ENCODE measurements around the gene CTBP1. TPM values are rescaled to one million over a fixed set of nuclear protein-coding genes. Genes with fewer than 3 reads are reported as not detected.

Gene CTBP1
- total RNA-seq, 1 donor from 2014 or later: 165 TPM

GRCh38 chr4:1199556-1200331 lies 49.2 kb downstream of the CTBP1 start:
- Mint-ChIP-seq H3K4me3 (no peak overlapping the region), H3K4me1 (ENCODE audit: unreplicated experiment) (peaks cover 14% of the 10 kb centered on the region), H3K27me3 (peaks cover 4% of the 10 kb centered on the region), H3K9me3 (no peaks in the 10 kb centered on the region), H3K27ac (no peak overlapping the region), H3K36me3 (no peaks in the 10 kb centered on the region)
- no peak for TF ChIP-seq CTCF (conservative IDR thresholded peaks at IDR 0.05)
- no peak for DNase-seq (ENCODE audit: extremely low spot score, unreplicated experiment)

- H3K4me3 Mint-ChIP-seq: no peak overlapping the region
- H3K9me3 Mint-ChIP-seq: no peaks in the 10 kb centered on the region
- H3K27me3 Mint-ChIP-seq: peaks cover 4% of the 10 kb centered on the region
- no peaks in the 10 kb centered on the region for H3K36me3 Mint-ChIP-seq
- peaks cover 6% of the 10 kb centered on the region for H3K4me1 Mint-ChIP-seq (ENCODE audit: unreplicated experiment)
- DNase-seq (ENCODE audit: extremely low spot score, unreplicated experiment): no peak
- no peak overlapping the region for H3K27ac Mint-ChIP-seq
- TF ChIP-seq CTCF (conservative IDR thresholded peaks at IDR 0.05): no peak
These were observed 50.7 kb downstream of the CTBP1 start for GRCh38 chr4:1198098-1198844.

GRCh38 chr4:1196421-1197183 lies 52.3 kb downstream of the CTBP1 start:
- H3K27me3 Mint-ChIP-seq: peaks cover 4% of the 10 kb centered on the region
- no peak for TF ChIP-seq CTCF (conservative IDR thresholded peaks at IDR 0.05)
- H3K36me3 Mint-ChIP-seq: no peaks in the 10 kb centered on the region
- no peaks in the 10 kb centered on the region for H3K9me3 Mint-ChIP-seq
- H3K4me1 Mint-ChIP-seq (ENCODE audit: unreplicated experiment): no peaks in the 10 kb centered on the region
- H3K27ac Mint-ChIP-seq: no peak overlapping the region
- no peak overlapping the region for H3K4me3 Mint-ChIP-seq
- no peak for DNase-seq (ENCODE audit: extremely low spot score, unreplicated experiment)

GRCh38 chr4:1195891-1196401 lies 53.0 kb downstream of the CTBP1 start:
- no peak for DNase-seq (ENCODE audit: extremely low spot score, unreplicated experiment)
- TF ChIP-seq CTCF (conservative IDR thresholded peaks at IDR 0.05): no peak
- H3K4me1 Mint-ChIP-seq (ENCODE audit: unreplicated experiment): no peaks in the 10 kb centered on the region
- peaks cover 4% of the 10 kb centered on the region for H3K27me3 Mint-ChIP-seq
- no peak overlapping the region for H3K4me3 Mint-ChIP-seq
- H3K9me3 Mint-ChIP-seq: no peaks in the 10 kb centered on the region
- no peak overlapping the region for H3K27ac Mint-ChIP-seq
- H3K36me3 Mint-ChIP-seq: no peaks in the 10 kb centered on the region

GRCh38 chr4:1195109-1195671 lies 53.7 kb downstream of the CTBP1 start:
- no peak for TF ChIP-seq CTCF (conservative IDR thresholded peaks at IDR 0.05)
- no peak overlapping the region for H3K4me3 Mint-ChIP-seq
- H3K4me1 Mint-ChIP-seq (ENCODE audit: unreplicated experiment): no peaks in the 10 kb centered on the region
- no peak for DNase-seq (ENCODE audit: extremely low spot score, unreplicated experiment)
- H3K36me3 Mint-ChIP-seq: no peaks in the 10 kb centered on the region
- peaks cover 4% of the 10 kb centered on the region for H3K27me3 Mint-ChIP-seq
- H3K27ac Mint-ChIP-seq: no peak overlapping the region
- no peaks in the 10 kb centered on the region for H3K9me3 Mint-ChIP-seq

Measured in type B pancreatic cell (in vitro differentiated cells).